ENCODE results near the gene TENM3. TPM values are rescaled to one million over a fixed set of nuclear protein-coding genes. Genes with fewer than 3 reads are reported as not detected.

Gene TENM3
- total and polyA plus RNA-seq, 2 of the 8 experiments (the other 6 are each of a cell fraction or from before 2014, with no cell fraction given): 36.9 to 69.3 TPM

GRCh38 chr4:182510836-182511235 lies 267.6 kb downstream of the TENM3 start:
- H3K9me3 ChIP-seq (ENCODE audit: insufficient read depth in 2 of 2, low read depth in 1 of 2, low read length in 1 of 2): no peaks in the 10 kb centered on the region
- TF ChIP-seq, protein P1, sequence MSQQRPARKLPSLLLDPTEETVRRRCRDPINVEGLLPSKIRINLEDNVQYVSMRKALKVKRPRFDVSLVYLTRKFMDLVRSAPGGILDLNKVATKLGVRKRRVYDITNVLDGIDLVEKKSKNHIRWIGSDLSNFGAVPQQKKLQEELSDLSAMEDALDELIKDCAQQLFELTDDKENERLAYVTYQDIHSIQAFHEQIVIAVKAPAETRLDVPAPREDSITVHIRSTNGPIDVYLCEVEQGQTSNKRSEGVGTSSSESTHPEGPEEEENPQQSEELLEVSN (IDR thresholded peaks at IDR 0.05): no peak
- TF ChIP-seq JUN (IDR thresholded peaks at IDR 0.05; ENCODE audit: low read depth, low read length): no peak
- TF ChIP-seq SP4 (IDR thresholded peaks at IDR 0.05; ENCODE audit: low read length): no peak
- no peak for TF ChIP-seq KDM4A (IDR thresholded peaks at IDR 0.05; ENCODE audit: low read depth, low read length, severe bottlenecking)
- TF ChIP-seq, protein P2, sequence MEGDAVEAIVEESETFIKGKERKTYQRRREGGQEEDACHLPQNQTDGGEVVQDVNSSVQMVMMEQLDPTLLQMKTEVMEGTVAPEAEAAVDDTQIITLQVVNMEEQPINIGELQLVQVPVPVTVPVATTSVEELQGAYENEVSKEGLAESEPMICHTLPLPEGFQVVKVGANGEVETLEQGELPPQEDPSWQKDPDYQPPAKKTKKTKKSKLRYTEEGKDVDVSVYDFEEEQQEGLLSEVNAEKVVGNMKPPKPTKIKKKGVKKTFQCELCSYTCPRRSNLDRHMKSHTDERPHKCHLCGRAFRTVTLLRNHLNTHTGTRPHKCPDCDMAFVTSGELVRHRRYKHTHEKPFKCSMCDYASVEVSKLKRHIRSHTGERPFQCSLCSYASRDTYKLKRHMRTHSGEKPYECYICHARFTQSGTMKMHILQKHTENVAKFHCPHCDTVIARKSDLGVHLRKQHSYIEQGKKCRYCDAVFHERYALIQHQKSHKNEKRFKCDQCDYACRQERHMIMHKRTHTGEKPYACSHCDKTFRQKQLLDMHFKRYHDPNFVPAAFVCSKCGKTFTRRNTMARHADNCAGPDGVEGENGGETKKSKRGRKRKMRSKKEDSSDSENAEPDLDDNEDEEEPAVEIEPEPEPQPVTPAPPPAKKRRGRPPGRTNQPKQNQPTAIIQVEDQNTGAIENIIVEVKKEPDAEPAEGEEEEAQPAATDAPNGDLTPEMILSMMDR (IDR thresholded peaks at IDR 0.05; ENCODE audit: control extremely low read depth in 1 of 3, insufficient read depth in 1 of 3, low read depth in 1 of 3, low read length in 3 of 3): no peak
- no peak for TF ChIP-seq ATF3 (IDR thresholded peaks at IDR 0.05; ENCODE audit: insufficient read depth, low read depth, low read length)

More at GRCh38 chr4:182510836-182511235, 267.6 kb downstream of the TENM3 start:
- H3K56ac ChIP-seq (replicated peaks; ENCODE audit: insufficient read length, low read depth, low read length): no peak overlapping the region
- no peak overlapping the region for H2BK20ac ChIP-seq (ENCODE audit: low read length)
- no peak overlapping the region for H4K5ac ChIP-seq (ENCODE audit: insufficient read length, low read depth, low read length)
- FAIRE-seq (no peak), DNase-seq (ENCODE audit: low read depth in 1 of 2, low spot score in 2 of 2) (no peak)
- peaks cover 0 to 4% (median 2%) of the 10 kb centered on the region in 4 experiments; a peak in 2 of 7 replicates for H3K4me1 ChIP-seq (replicated peaks in 1 of 4; ENCODE audit: control insufficient read depth in 3 of 4, insufficient read depth in 4 of 4, low read length in 3 of 4)
- H3K27me3 ChIP-seq (replicated peaks in 1 of 4; ENCODE audit: control insufficient read depth in 3 of 4, extremely low read depth in 1 of 4, insufficient read depth in 3 of 4, low read length in 3 of 4): no peaks in the 10 kb centered on the region
- no peak overlapping the region for H2AFZ ChIP-seq (ENCODE audit: low read length)
- H4K8ac ChIP-seq (ENCODE audit: extremely low read depth, insufficient read depth, low read length): no peak overlapping the region
- no peak overlapping the region for H3K9ac ChIP-seq (replicated peaks in 1 of 4; ENCODE audit: extremely low read depth in 1 of 4, low read depth in 3 of 4, low read length in 3 of 4)
- H2AK5ac ChIP-seq (ENCODE audit: low read depth, low read length): no peak overlapping the region
- ChIA-PET POLR2A (ENCODE audit: partially characterized antibody) (interaction anchor here (1.1 kb wide), 1 partner anchor 16 kb away, joined by 3 read pairs; no protein-coding TSS in a partner anchor), CTCF (ENCODE audit: partially characterized antibody) (no interaction called here)
- WGBS, 2 experiments (ENCODE audit: extremely low coverage in 1 of 2, insufficient coverage in 1 of 2, insufficient read length in 1 of 2, insufficient replicate concordance in 2 of 2, low coverage in 1 of 2, low lambda C conversion rate in 2 of 2, missing lambda C conversion rate in 1 of 2): 84% methylated on average over 2 of the region's 2 CpGs; no CpG with 5 or more reads in 1 of the 2 experiments
- no peak overlapping the region for H2BK12ac ChIP-seq (ENCODE audit: low read depth, low read length)
- no peak overlapping the region for H3K14ac ChIP-seq (ENCODE audit: insufficient read length)
- H3K36me3 ChIP-seq (ENCODE audit: control insufficient read depth in 2 of 4, insufficient read depth in 4 of 4, low read length in 3 of 4): no peaks in the 10 kb centered on the region
- H4K20me1 ChIP-seq (replicated peaks in 1 of 2; ENCODE audit: control insufficient read depth in 1 of 2, insufficient read depth in 2 of 2, low read length in 2 of 2): no peaks in the 10 kb centered on the region
- peaks cover 0 to 62% of the 10 kb centered on the region in 2 experiments; a peak in 2 of 4 replicates for H3K79me2 ChIP-seq (ENCODE audit: control insufficient read depth in 1 of 2, insufficient read depth in 2 of 2, low read length in 2 of 2)
- no peak overlapping the region for H2BK15ac ChIP-seq (ENCODE audit: low read length)
- H3K23ac ChIP-seq (ENCODE audit: insufficient read length): no peak overlapping the region
- no peak overlapping the region for H3K18ac ChIP-seq (ENCODE audit: extremely low read depth, low read length)
- H2BK120ac ChIP-seq (replicated peaks; ENCODE audit: low read depth, low read length): no peak overlapping the region
- no peak overlapping the region for H3K4me3 ChIP-seq (ENCODE audit: extremely low read depth in 1 of 4, insufficient read depth in 2 of 4, low read depth in 3 of 4, low read length in 4 of 4)
- no peak overlapping the region for H3K4me2 ChIP-seq (ENCODE audit: insufficient read depth in 1 of 2, low read depth in 2 of 2, low read length in 2 of 2)
- H3K79me1 ChIP-seq (ENCODE audit: low read depth, low read length): peaks cover 4% of the 10 kb centered on the region; the same call in 1 of the 2 replicates
- no peak overlapping the region for H3K4ac ChIP-seq (replicated peaks; ENCODE audit: insufficient read length, low read depth, low read length)
- no peak overlapping the region for H2BK5ac ChIP-seq (ENCODE audit: low read depth, low read length)
- no peaks in the 10 kb centered on the region for H3K23me2 ChIP-seq (ENCODE audit: low read depth, low read length)
- H4K91ac ChIP-seq (replicated peaks; ENCODE audit: insufficient read length, low read length): no peak overlapping the region
- H3K27ac ChIP-seq (ENCODE audit: low read depth, low read length): no peak overlapping the region
